Medulla oblongata (tissue), 1 donor: ENCODE measurements around the gene BBIP1.
A peak's percentile ranks its signal among the peaks of the same experiment; 100 is the strongest.

Experiments
- DNase-seq: peaks from one replicate; pipeline ENCODE4 v3.0.0-alpha.2; 2015; ENCODE audit errors: extremely low spot score

The BBIP1 gene

GRCh38 chr10:110863956-110864355 is 55.0 kb downstream of the BBIP1 start:
- no peak for DNase-seq

DNA sequence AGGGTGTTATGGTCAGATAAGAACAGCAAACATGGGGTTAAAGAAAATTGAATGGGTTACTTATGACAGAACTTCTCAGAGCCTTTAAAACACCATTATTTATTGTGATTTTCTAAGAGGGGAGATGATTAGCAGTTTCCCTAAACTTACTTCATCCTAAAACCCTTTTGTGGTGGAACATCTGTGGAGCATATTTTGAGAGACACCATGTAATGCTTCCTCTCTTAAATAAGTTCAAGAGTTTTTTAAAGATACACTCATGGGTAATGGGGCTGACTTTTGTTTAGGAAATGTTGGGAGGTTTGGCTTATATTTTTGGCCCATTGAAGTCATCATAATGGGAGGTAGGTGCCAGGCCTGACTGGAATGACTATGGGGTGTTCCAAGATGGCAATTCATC is 55.6 kb downstream of the BBIP1 start:
- no peak for DNase-seq

DNA sequence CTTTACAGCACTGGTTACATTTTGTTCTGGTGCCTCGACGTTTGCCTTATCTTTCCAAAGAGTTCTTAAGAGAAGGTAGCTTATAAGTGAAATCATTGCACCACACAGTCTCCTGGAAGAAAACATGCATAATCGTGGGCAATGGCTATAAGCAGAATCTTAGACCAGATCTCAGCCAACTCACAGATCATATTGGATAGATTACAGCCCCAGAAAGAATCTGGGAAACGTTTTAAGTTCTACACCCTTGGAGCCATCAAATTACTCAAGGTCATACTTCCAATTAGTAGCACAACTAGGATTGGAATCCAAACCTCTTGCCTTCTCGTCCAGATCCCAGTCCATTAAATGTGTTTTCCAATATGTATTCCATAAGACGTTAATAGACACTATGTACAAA is 56.0 kb downstream of the BBIP1 start:
- no peak for DNase-seq

- no peak for DNase-seq
These were observed 56.9 kb downstream of the BBIP1 start for GRCh38 chr10:110861930-110862649.

GRCh38 chr10:110861476-110861875 is 57.5 kb downstream of the BBIP1 start:
- DNase-seq = no peak

- DNase-seq = no peak
These were observed 58.3 kb downstream of the BBIP1 start for GRCh38 chr10:110860576-110861241.

DNA sequence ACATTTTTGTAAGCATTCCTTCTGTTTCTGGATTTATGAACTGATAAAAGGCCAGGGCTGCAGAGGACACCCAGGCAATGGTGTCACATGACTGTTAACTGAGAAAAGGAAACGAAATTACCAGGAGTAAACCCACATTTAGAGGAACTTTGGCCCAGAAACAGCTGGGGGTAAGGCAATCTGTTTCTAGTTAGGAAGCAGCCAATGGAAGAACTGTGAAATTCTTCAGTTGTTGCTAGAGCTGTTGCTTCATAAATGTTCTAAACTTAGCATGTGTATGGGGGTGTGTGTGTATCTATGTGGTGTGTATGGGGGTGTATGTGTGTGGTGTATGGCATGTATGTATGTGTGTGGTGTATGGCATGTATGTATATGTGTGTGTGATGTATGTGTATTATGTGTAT is 59.0 kb downstream of the BBIP1 start:
- DNase-seq = peak; percentile 78

- no peak for DNase-seq
These were observed 59.6 kb downstream of the BBIP1 start for GRCh38 chr10:110859206-110859972.

DNA sequence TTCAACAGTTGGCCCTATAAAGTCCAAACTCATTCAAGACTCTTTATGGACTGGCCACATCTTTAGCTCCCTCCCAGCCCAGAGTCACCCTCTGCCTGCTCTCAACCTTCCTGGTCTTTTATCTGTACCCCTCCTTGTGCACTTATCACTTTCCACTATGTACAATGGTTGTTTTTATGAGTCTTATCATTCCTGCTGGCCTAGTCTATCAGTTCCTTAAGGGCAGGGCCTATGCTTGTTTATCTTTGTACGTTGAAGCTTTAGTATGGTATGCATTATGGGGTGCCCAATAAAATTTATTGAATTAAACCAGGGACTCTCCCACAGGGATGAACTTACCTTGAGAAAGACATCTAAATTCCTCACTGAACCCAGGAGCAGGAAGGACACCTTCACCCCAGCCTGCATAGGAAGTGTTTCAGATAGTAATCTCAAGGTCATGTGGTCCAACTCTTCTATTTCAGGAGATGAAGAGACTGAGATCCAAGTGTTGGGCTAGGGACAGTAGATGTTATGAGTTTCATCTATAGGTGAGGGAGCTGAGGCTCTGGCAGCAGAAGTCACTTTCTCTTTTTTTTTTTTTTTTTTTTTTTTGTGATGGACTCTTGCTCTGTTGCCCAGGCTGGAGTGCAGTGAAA is 60.6 kb downstream of the BBIP1 start:
- DNase-seq = no peak

GRCh38 chr10:110857265-110858171 is 61.5 kb downstream of the BBIP1 start:
- DNase-seq = peak; percentile 64

- no peak for DNase-seq
These were observed 64.9 kb downstream of the BBIP1 start for GRCh38 chr10:110853921-110854605.

DNA sequence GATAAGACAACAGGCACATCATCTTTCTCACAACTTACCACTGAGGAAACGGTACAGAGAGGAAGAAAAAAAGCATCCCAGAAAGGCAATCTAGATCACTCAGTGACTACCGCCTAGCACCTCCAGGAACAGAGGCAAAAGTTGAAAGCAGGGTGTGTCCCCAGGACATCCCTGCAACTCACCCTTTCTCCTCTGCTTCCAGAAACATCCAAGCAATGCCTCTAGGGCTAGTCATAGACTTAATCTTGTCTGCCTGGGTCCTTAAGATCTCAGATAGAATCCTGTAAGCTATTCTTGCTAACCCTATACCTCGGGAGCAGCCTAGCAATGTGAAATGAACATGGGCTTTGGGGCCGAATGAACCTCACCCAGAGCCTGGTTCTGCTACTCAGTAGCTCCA is 66.0 kb downstream of the BBIP1 start:
- no peak for DNase-seq

DNA sequence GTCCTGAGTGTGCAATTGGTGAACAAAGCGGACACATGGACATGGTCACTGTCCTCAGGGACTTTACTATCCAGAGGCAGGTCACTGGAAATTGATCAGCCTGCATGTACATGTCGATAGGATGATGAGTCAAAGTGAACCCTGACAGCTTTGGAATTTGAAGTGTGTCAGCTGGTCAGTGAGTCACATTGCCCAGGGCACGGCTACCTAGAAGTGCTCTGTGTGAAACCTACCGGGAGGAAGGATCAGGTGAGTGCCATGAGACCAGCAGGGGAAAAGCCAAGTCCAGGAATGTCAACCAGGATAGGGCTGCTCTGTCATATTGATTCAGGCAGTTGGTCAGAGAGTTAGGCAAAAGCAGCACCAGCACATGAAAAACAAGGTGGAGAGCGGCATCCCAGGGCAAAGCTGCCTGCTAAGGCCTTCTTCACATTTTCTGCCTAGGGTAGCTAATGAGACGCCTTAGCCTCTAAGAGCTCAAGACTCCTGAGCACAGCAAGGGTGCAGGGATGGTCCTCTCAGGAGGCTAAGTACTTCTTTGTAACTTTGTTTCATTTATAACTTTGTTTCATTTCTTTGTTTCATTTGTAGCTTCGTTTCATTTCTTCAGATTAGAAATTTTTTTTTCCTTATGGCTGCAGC is 66.6 kb downstream of the BBIP1 start:
- no peak for DNase-seq

DNA sequence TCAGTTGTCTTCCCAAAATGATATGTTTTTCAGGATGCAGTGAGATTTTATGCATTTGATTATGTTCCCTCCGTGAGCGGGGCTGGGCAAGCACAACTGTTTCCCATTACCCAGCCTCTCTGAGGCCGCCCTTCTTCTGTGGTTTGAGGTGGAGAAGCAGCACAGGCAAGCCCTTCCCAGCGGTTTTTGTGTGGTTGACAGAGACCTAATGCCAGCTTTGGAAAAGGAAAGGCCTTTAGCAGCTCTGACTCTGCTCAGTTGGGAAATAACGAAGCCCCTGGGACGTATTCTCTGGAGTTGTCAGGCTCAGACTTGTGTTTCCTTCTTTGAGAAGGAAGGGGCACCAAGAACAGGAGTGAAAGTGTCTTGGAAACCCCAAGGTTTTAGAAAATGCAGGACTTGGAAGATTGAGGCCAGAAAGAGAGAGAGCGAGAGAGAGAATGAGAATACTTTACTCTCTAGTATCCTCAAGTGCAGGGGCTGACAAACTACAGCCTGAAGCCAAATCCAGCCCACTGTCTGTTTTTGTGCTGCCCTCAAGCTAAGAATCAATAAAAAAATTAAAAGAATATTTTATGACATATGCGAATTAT is 67.9 kb downstream of the BBIP1 start:
- DNase-seq = no peak

DNA sequence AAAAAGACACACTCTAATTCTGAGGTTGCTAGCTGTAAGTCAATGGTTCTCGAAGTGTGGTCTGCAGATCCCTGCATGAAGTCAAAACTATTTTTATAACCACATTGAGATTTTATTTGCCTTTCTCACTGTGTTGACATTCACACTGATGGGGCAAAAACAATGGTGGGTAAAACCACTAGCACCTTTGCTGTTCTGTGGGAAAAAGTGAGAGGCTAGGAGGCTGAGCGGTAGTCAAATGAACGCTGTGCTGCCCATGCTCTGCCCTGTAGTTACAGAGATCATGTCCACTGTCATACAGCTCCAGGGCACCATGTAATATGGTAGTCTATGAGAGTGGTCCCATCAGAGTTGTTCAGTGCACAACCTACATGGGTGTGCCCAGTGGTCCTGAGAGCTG is 68.9 kb downstream of the BBIP1 start:
- DNase-seq = no peak
